Anterior cingulate cortex (tissue), 58 donors: ENCODE measurements around the gene PCSK5.
A peak's percentile ranks its signal among the peaks of the same experiment; 100 is the strongest.
"Not testable (repeated sequence)": the region's sequence is repeated elsewhere in the genome, so short reads cannot be mapped to it uniquely, and the experiment has no call there.

Experiments used
- DNase-seq, 58 donors: peaks; one replicate each; lab custom pipeline; 2025; lab: John Stamatoyannopoulos, UW

The PCSK5 gene

DNA sequence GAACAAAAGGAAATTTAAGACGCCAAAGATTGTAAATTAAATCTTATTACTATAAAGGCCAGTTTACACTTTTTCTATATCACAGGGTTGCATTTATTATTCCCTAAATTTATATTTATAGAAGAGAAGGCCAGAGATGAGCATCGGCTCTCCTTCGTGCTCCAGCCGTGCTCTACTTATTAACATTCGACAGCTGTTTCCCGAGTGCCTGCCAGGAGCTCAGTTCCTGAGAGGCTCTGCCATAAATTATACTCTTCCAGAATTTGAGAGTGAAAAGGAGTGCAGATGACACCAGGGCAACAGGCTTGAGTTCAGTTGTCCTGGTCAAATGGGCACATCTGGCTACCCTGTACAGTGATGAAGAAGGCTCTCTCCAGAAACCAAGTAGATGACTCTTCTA lies 70.1 kb downstream of the PCSK5 start:
- DNase-seq: peak in 18 of 58 donors; percentile 1 to 35 (median 15)

GRCh38 chr9:75962013-75962661 lies 71.7 kb downstream of the PCSK5 start:
- DNase-seq: peak in 33 of 58 donors; percentile 3 to 58 (median 20)

GRCh38 chr9:75962662-75963036 lies 72.2 kb downstream of the PCSK5 start:
- DNase-seq: peak in 1 of 58 donors; percentile 28

- not testable (repeated sequence) for DNase-seq
Measured at GRCh38 chr9:75963321-75963720, 72.8 kb downstream of the PCSK5 start.

DNA sequence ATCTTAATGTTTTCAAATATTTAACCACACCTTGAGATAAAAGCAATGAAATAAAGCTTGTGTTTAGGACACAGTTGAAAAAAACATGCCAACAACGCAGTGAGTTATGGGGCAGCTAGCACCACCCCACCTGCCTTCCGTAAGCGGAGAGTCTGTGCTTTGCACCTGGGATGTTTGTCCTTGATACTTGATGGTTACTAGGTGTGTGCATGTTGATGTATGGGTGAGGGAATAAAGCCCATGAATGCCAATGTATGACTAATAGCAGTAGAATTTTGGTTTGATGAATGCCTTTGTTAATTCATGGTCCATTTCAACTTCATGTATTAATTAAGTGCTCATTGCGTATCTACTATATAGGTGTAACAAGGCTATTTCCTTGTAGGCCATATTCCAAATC lies 74.0 kb downstream of the PCSK5 start:
- no peak for DNase-seq

GRCh38 chr9:75965231-75965630 lies 74.8 kb downstream of the PCSK5 start:
- no peak for DNase-seq

DNA sequence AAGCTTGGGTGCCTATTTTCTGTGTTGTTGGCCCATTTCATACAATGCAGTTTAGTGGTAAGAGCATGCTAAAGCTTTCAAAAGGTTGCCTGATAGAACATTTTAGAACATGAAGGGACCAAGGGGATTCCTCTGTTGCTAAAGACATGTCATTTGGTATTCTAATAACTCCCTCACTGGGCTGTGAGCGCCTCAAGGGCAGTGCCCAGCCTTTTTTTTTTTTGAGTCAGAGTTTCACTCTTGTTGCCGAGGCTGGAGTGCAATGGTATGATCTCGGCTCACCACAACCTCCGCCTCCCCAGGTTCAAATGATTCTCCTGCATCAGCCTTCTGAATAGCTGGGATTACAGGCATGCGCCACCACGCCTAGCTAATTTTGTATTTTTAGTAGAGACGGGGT lies 77.1 kb downstream of the PCSK5 start:
- DNase-seq: no peak

DNA sequence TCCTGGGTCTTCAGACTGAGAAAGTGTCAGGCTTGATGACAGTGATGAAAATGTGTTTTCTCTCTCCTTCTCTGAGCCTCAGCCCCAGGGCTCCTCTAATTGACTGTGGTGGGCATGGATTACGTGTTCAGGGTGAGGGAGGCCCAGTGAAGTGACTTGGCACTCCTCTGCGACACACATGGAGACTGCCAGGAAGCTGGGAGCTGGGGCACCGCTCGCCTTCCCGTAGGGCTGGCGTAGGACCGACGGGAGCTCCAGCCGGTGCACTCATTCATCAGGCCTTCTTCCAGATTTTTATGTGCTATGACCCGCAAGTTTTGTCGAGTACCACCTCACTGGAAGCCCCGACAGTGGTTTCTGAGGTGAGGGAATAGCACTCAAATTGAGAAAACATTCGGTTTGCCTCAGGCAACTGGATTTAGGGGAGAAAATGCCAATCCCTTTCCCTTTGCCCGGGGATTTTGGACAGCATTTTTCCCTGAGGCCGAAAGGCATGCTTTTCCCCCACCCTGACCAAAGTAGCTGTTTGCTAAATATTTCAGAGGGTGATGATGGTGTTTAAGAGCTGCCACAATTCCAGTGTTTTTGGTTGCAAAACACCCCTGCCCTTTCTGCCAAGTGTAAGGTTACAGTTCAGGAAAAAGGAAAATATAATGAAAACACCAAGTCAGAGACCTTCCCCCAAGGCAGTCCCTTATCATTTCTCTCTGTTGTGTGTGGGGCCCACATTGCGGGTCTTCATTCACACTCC lies 83.7 kb downstream of the PCSK5 start:
- peak in 13 of 58 donors; percentile 0 to 53 (median 4) for DNase-seq

DNA sequence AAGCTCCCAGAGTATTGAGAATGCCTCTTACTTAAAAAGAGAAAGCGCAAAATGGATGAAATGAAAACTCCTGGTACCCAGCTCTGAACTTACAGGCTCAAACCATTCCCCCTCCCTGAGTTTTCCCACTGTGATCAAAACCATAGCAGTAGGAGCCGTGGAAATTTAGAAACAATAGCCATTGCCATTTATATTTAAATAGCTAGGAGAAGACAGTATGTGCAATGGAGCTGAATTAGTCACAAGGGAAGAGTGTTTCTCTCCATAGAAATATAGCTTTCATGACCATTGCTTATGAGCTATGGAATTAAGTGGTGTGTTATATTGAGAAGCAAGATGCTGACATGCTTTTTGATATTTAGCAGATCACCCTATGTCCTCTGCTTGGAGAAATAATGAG lies 84.6 kb downstream of the PCSK5 start:
- DNase-seq: no peak

DNA sequence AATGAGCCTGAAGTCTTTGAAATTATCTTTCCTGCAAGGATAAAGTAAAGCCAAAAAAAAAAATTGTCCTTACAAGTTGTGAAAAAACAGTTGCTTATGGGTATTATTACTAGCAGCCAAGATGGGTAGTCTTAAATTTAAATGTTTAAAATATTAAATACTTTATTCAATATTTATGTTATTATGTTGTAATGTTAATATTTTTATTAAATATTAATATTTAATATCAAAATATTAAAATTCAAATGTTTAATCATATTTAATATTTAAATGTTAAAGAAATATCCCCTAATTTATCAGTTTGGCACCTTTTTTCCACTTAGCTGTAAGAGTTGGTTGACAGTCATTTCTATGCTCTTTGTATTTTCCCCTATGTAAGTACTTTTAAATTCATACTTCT lies 86.1 kb downstream of the PCSK5 start:
- no peak for DNase-seq

DNA sequence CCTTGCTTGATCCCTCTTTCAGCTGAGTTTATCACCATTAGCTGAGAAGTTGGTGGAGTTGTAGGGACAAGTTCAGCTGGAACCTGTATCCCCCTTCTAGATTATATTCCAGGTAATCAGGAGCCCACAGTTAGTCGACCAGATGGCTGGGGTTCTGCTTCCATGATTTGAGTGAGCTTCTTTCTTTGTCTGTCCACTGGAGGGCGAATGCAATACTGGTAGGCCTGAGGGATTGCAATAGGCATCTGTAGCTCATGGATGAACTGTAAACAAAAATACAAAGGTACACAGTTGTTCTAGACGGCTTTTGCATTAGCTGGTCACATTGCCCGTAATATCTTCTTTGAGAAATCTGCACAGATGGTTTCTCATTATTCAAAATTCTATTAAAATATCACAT lies 88.9 kb downstream of the PCSK5 start:
- no peak for DNase-seq

GRCh38 chr9:75983319-75984045 lies 93.0 kb downstream of the PCSK5 start:
- no peak for DNase-seq

- no peak for DNase-seq
Measured at GRCh38 chr9:75985515-75985914, 95.0 kb downstream of the PCSK5 start.

DNA sequence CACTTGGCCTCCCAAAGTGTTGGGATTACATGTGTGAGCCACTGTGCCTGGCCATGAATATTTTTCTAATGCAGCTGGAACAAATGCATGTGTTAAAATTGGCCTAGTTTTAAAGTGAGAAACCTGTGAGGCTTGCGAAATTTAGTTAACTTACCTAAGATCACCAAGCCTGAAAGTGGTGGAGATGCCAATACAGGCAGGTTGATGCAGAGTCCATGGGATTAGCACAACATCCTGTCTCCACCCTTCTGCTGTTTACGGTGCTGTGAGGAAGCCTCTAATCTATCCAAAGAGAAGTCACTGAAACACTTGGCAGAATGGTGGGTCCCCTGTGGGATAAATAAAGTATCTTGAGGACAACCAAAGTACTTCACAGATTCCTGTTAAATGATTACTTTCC lies 98.2 kb downstream of the PCSK5 start:
- no peak for DNase-seq

GRCh38 chr9:75990156-75990555 lies 99.7 kb downstream of the PCSK5 start:
- no peak for DNase-seq

GRCh38 chr9:75990576-75991304 lies 100.3 kb downstream of the PCSK5 start:
- DNase-seq: no peak

DNA sequence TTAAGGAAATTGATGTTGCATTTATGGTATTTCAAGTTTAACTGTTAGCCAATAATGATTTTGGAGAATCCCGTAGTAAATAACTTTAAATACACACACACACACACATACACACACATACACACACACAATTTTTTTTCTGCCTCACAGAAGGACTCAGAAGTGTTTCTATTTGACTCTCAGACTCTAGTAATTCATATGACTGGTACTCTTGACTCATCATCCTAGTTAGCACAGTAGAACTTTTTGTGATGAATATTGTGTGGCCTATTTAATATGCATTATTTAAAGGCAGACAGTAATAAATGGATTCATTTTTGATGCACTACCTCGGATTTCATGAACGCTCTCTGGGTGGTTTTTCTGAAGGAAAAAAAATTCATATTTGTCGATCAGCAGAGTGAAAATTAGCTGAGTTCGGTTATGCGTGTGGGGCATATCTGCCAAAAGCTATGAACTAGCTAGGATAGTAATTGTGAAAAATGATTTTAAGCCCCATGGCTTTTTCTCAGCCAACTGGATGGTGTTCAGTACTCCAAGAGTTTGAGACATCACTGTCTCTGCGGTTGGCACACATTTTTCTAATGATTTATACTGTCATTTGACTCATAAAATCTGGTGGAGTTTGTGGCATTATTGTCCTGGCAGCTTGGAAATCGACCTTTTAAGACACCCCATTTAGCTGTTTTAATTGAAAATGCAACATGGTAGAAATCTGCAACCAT lies 102.2 kb downstream of the PCSK5 start:
- DNase-seq: no peak

DNA sequence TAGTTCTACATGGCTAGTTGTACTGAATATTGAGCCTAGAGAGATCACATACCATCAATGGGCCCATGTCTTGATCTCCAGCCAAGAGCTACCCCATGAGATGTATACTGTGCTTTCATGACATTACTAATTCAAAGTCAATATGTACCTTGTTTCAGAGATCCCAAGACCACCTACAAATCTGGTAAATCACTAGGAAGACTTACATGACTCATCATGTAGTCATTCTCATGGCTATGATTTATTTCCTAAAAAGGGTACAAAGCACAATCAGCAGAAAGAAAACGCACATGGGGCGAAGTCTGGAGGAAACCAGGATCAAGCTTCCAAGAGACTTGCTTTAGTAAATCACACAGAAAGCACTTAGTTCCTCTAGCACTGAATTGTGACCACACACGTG lies 103.0 kb downstream of the PCSK5 start:
- no peak for DNase-seq

- DNase-seq: no peak
Measured at GRCh38 chr9:75995066-75995465, 104.6 kb downstream of the PCSK5 start.

GRCh38 chr9:75996726-75997125 lies 106.3 kb downstream of the PCSK5 start:
- no peak for DNase-seq
